ENCODE data around the gene PRKCH.

DNA sequence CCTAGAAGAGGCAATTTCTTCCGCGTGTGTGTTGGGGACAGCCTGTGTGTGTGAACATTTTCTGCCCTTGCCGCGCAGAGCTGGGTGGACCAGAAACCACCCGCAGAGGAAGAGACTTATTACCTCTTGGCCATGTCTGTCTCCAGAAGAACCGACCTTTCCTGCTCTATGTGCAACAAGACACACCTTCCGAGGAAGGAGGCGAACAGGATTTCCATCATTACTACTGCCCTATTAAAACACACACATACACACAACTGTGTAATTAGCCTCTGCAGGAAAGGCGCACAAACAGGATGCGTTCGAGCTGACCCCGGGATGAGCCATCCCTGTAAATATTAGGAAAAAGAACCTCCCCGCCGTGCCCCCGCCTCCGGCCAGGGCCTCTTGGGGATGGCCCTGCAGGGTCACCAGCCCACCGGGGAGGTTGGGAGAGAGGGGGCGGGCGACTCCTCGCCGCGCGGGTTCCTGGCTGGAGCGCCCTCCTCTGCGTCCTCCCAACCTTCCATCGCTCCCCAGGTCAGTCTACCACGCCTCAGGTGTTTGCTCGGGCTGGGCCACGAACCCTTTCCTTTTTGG lies 484 bp upstream of the PRKCH start:
- TF ChIP-seq, protein P1, sequence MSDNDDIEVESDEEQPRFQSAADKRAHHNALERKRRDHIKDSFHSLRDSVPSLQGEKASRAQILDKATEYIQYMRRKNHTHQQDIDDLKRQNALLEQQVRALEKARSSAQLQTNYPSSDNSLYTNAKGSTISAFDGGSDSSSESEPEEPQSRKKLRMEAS (IDR thresholded peaks at IDR 0.05; ENCODE audit: low read depth, low read length): no peak
- no peak for TF ChIP-seq POLR2A (IDR thresholded peaks at IDR 0.05; ENCODE audit: extremely low read depth, insufficient read length)
- TF ChIP-seq, protein P2, sequence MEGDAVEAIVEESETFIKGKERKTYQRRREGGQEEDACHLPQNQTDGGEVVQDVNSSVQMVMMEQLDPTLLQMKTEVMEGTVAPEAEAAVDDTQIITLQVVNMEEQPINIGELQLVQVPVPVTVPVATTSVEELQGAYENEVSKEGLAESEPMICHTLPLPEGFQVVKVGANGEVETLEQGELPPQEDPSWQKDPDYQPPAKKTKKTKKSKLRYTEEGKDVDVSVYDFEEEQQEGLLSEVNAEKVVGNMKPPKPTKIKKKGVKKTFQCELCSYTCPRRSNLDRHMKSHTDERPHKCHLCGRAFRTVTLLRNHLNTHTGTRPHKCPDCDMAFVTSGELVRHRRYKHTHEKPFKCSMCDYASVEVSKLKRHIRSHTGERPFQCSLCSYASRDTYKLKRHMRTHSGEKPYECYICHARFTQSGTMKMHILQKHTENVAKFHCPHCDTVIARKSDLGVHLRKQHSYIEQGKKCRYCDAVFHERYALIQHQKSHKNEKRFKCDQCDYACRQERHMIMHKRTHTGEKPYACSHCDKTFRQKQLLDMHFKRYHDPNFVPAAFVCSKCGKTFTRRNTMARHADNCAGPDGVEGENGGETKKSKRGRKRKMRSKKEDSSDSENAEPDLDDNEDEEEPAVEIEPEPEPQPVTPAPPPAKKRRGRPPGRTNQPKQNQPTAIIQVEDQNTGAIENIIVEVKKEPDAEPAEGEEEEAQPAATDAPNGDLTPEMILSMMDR (IDR thresholded peaks at IDR 0.05; ENCODE audit: low read depth, low read length): no peak
- no peak for TF ChIP-seq MYC (IDR thresholded peaks at IDR 0.05; ENCODE audit: low read depth, low read length)

Measured in NB4 (cell line).